ENCODE results near the gene PARD3. TPM values are rescaled to one million over a fixed set of nuclear protein-coding genes. Genes with fewer than 3 reads are reported as not detected.

The PARD3 gene
- total RNA-seq, 2 experiments from 2014 or later, result 3.6 to 4.0 TPM

GRCh38 chr10:34094961-34095360 is 720.1 kb downstream of the PARD3 start:
- peaks cover 16% of the 10 kb centered on the region for H3K9me3 Mint-ChIP-seq
- H3K36me3 Mint-ChIP-seq (ENCODE audit: low read depth), result peaks cover 4% of the 10 kb centered on the region
- intact Hi-C loops (cut with micrococcal nuclease), result no loop called here
- no peak for DNase-seq
- CTCF ChIA-PET, result no interaction called here
- no peak overlapping the region for H3K4me3 Mint-ChIP-seq
- H3K27me3 Mint-ChIP-seq (ENCODE audit: low read depth), result no peaks in the 10 kb centered on the region
- H3K27ac Mint-ChIP-seq, result no peak overlapping the region
- no peaks in the 10 kb centered on the region for H3K4me1 Mint-ChIP-seq (ENCODE audit: low read depth)

GRCh38 chr10:34094146-34094696 is 720.9 kb downstream of the PARD3 start:
- DNase-seq, result no peak
- H3K4me1 Mint-ChIP-seq (ENCODE audit: low read depth), result no peaks in the 10 kb centered on the region
- intact Hi-C loops (cut with micrococcal nuclease), result no loop called here
- peaks cover 4% of the 10 kb centered on the region for H3K36me3 Mint-ChIP-seq (ENCODE audit: low read depth)
- H3K4me3 Mint-ChIP-seq, result no peak overlapping the region
- peaks cover 13% of the 10 kb centered on the region for H3K9me3 Mint-ChIP-seq
- H3K27me3 Mint-ChIP-seq (ENCODE audit: low read depth), result no peaks in the 10 kb centered on the region
- CTCF ChIA-PET, result no interaction called here
- no peak overlapping the region for H3K27ac Mint-ChIP-seq

GRCh38 chr10:34092891-34093290 is 722.2 kb downstream of the PARD3 start:
- no peaks in the 10 kb centered on the region for H3K27me3 Mint-ChIP-seq (ENCODE audit: low read depth)
- H3K27ac Mint-ChIP-seq, result no peak overlapping the region
- peaks cover 4% of the 10 kb centered on the region for H3K36me3 Mint-ChIP-seq (ENCODE audit: low read depth)
- intact Hi-C loops (cut with micrococcal nuclease), result no loop called here
- DNase-seq, result no peak
- no peak overlapping the region for H3K4me3 Mint-ChIP-seq
- no peaks in the 10 kb centered on the region for H3K4me1 Mint-ChIP-seq (ENCODE audit: low read depth)
- CTCF ChIA-PET, result no interaction called here
- H3K9me3 Mint-ChIP-seq, result peaks cover 13% of the 10 kb centered on the region

GRCh38 chr10:34091635-34092195 is 723.4 kb downstream of the PARD3 start:
- DNase-seq, result no peak
- CTCF ChIA-PET, result no interaction called here
- peaks cover 4% of the 10 kb centered on the region for H3K36me3 Mint-ChIP-seq (ENCODE audit: low read depth)
- intact Hi-C loops (cut with micrococcal nuclease), result no loop called here
- no peaks in the 10 kb centered on the region for H3K4me1 Mint-ChIP-seq (ENCODE audit: low read depth)
- H3K4me3 Mint-ChIP-seq, result no peak overlapping the region
- H3K27me3 Mint-ChIP-seq (ENCODE audit: low read depth), result no peaks in the 10 kb centered on the region
- H3K27ac Mint-ChIP-seq, result no peak overlapping the region
- peaks cover 13% of the 10 kb centered on the region for H3K9me3 Mint-ChIP-seq

- Mint-ChIP-seq H3K9me3 (peaks cover under 1% of the 10 kb centered on the region), H3K36me3 (ENCODE audit: low read depth) (no peaks in the 10 kb centered on the region), H3K27me3 (ENCODE audit: low read depth) (no peaks in the 10 kb centered on the region), H3K27ac (no peak overlapping the region), H3K4me1 (ENCODE audit: low read depth) (no peaks in the 10 kb centered on the region), H3K4me3 (no peak overlapping the region)
- CTCF ChIA-PET, result no interaction called here
- DNase-seq, result no peak
- intact Hi-C loops (cut with micrococcal nuclease), result no loop called here
Observed at GRCh38 chr10:34089253-34089652, 725.8 kb downstream of the PARD3 start.

- no peaks in the 10 kb centered on the region for H3K4me1 Mint-ChIP-seq (ENCODE audit: low read depth)
- DNase-seq, result no peak
- CTCF ChIA-PET, result no interaction called here
- H3K4me3 Mint-ChIP-seq, result no peak overlapping the region
- H3K9me3 Mint-ChIP-seq, result peaks cover 6% of the 10 kb centered on the region
- intact Hi-C loops (cut with micrococcal nuclease), result no loop called here
- no peak overlapping the region for H3K27ac Mint-ChIP-seq
- no peaks in the 10 kb centered on the region for H3K27me3 Mint-ChIP-seq (ENCODE audit: low read depth)
- no peaks in the 10 kb centered on the region for H3K36me3 Mint-ChIP-seq (ENCODE audit: low read depth)
Observed at GRCh38 chr10:34088208-34088794, 726.8 kb downstream of the PARD3 start.

GRCh38 chr10:34087095-34087418 is 728.0 kb downstream of the PARD3 start:
- Mint-ChIP-seq H3K4me3 (no peak overlapping the region), H3K27me3 (ENCODE audit: low read depth) (no peaks in the 10 kb centered on the region)
- CTCF ChIA-PET, result no interaction called here

GRCh38 chr10:34083567-34083966 is 731.5 kb downstream of the PARD3 start:
- Mint-ChIP-seq H3K27me3 (ENCODE audit: low read depth) (peaks cover 3% of the 10 kb centered on the region), H3K27ac (no peak overlapping the region), H3K4me3 (no peak overlapping the region), H3K36me3 (ENCODE audit: low read depth) (no peaks in the 10 kb centered on the region), H3K9me3 (peaks cover 6% of the 10 kb centered on the region), H3K4me1 (ENCODE audit: low read depth) (no peaks in the 10 kb centered on the region)
- CTCF ChIA-PET, result no interaction called here
- intact Hi-C loops (cut with micrococcal nuclease), result no loop called here
- no peak for DNase-seq

More at GRCh38 chr10:34087095-34087418, 728.0 kb downstream of the PARD3 start:
- H3K4me1 Mint-ChIP-seq (ENCODE audit: low read depth), result no peaks in the 10 kb centered on the region
- H3K27ac Mint-ChIP-seq, result no peak overlapping the region
- DNase-seq, result no peak
- peaks cover 6% of the 10 kb centered on the region for H3K9me3 Mint-ChIP-seq
- H3K36me3 Mint-ChIP-seq (ENCODE audit: low read depth), result no peaks in the 10 kb centered on the region
- intact Hi-C loops (cut with micrococcal nuclease), result no loop called here

- H3K27ac Mint-ChIP-seq, result no peak overlapping the region
- intact Hi-C loops (cut with micrococcal nuclease), result no loop called here
Observed at GRCh38 chr10:34081948-34082347, 733.1 kb downstream of the PARD3 start.

GRCh38 chr10:34081347-34081743 is 733.8 kb downstream of the PARD3 start:
- DNase-seq, result no peak
- Mint-ChIP-seq H3K36me3 (ENCODE audit: low read depth) (no peaks in the 10 kb centered on the region), H3K27me3 (ENCODE audit: low read depth) (peaks cover 3% of the 10 kb centered on the region), H3K9me3 (peaks cover 6% of the 10 kb centered on the region), H3K4me3 (no peak overlapping the region), H3K4me1 (ENCODE audit: low read depth) (no peaks in the 10 kb centered on the region), H3K27ac (no peak overlapping the region)
- CTCF ChIA-PET, result no interaction called here
- intact Hi-C loops (cut with micrococcal nuclease), result no loop called here

More at GRCh38 chr10:34081948-34082347, 733.1 kb downstream of the PARD3 start:
- H3K4me3 Mint-ChIP-seq, result no peak overlapping the region
- no peaks in the 10 kb centered on the region for H3K4me1 Mint-ChIP-seq (ENCODE audit: low read depth)
- peaks cover 3% of the 10 kb centered on the region for H3K27me3 Mint-ChIP-seq (ENCODE audit: low read depth)
- no peak for DNase-seq
- CTCF ChIA-PET, result no interaction called here
- H3K36me3 Mint-ChIP-seq (ENCODE audit: low read depth), result no peaks in the 10 kb centered on the region
- H3K9me3 Mint-ChIP-seq, result peaks cover 6% of the 10 kb centered on the region

- Mint-ChIP-seq H3K4me3 (no peak overlapping the region), H3K27me3 (ENCODE audit: low read depth) (peaks cover 3% of the 10 kb centered on the region), H3K9me3 (peaks cover 6% of the 10 kb centered on the region), H3K27ac (no peak overlapping the region), H3K36me3 (ENCODE audit: low read depth) (no peaks in the 10 kb centered on the region), H3K4me1 (ENCODE audit: low read depth) (no peaks in the 10 kb centered on the region)
- intact Hi-C loops (cut with micrococcal nuclease), result no loop called here
- CTCF ChIA-PET, result no interaction called here
- no peak for DNase-seq
Observed at GRCh38 chr10:34080485-34081346, 734.4 kb downstream of the PARD3 start.

GRCh38 chr10:34079702-34080484 is 735.2 kb downstream of the PARD3 start:
- Mint-ChIP-seq H3K36me3 (ENCODE audit: low read depth) (no peaks in the 10 kb centered on the region), H3K9me3 (peaks cover 6% of the 10 kb centered on the region), H3K27ac (no peak overlapping the region), H3K4me3 (no peak overlapping the region), H3K27me3 (ENCODE audit: low read depth) (peaks cover 3% of the 10 kb centered on the region), H3K4me1 (ENCODE audit: low read depth) (no peaks in the 10 kb centered on the region)
- intact Hi-C loops (cut with micrococcal nuclease), result no loop called here
- CTCF ChIA-PET, result no interaction called here
- no peak for DNase-seq

All from activated naive CD4-positive, alpha-beta T cell treated with anti-CD3 and anti-CD28 coated beads for 36 hours (primary cell).